Transverse colon (tissue), 4 donors: ENCODE data around the gene SLC7A10. TPM values are rescaled to one million over a fixed set of nuclear protein-coding genes. Genes with fewer than 3 reads are reported as not detected.
A peak's percentile ranks its signal among the peaks of the same experiment; 100 is the strongest.
"Not testable (repeated sequence)": the region's sequence is repeated elsewhere in the genome, so short reads cannot be mapped to it uniquely, and the experiment has no call there.

ENCODE experiments used
- DNase-seq: peaks from one replicate; pipeline ENCODE4 v3.0.0-alpha.2; 2019
- H3K27ac ChIP-seq, 4 donors: fragments of 200-600 bp; sonication (generic); 2 replicates each; pipeline ENCODE4 v1.5.1; 2016 to 2018; ENCODE audit warnings: inconsistent platforms in 4 of 4
- H3K27me3 ChIP-seq: fragments of 200-600 bp; sonication (generic); 2 replicates; pipeline ENCODE4 v1.5.1; 2017; ENCODE audit warnings: inconsistent platforms
- H3K36me3 ChIP-seq, 4 donors: fragments of 200-600 bp; sonication (generic); 2 replicates each; pipeline ENCODE4 v1.5.1; 2017 to 2019; ENCODE audit warnings: inconsistent platforms in 4 of 4
- H3K4me1 ChIP-seq, 4 donors: fragments of 200-600 bp; sonication (generic); 2 replicates each; pipeline ENCODE4 v1.5.1; 2017 to 2020; ENCODE audit warnings: inconsistent platforms in 4 of 4
- H3K4me3 ChIP-seq, 4 donors: fragments of 200-600 bp; sonication (generic); 1 replicate in 1 of 4; 2 replicates in 3 of 4; pipeline versions ENCODE4 v1.5.1 to v1.6.1; 2017 to 2019; ENCODE audit warnings: inconsistent platforms in 4 of 4
- H3K9me3 ChIP-seq, 2 donors: fragments of 200-600 bp; sonication (generic); 2 replicates each; pipeline ENCODE4 v1.5.1; 2017 to 2019; ENCODE audit warnings: inconsistent platforms in 2 of 2
- CTCF ChIP-seq, 5 experiments: fragments of 200-600 bp in 3 of 5; fragments of 450-650 bp in 2 of 5; sonication (generic) in 3 of 5; IDR thresholded peaks; 1 replicate in 2 of 5; 2 replicates in 3 of 5; pipeline ENCODE4 v1.5.1; 2016 to 2017; ENCODE audit warnings: antibody characterized with exemption in 5 of 5, inconsistent platforms in 3 of 5, mild to moderate bottlenecking in 2 of 5, moderate library complexity in 1 of 5
- EP300 ChIP-seq: sonication (generic); formaldehyde crosslinking; IDR thresholded peaks from one replicate; pipeline ENCODE4 v1.6.1; 2017; ENCODE audit warnings: antibody characterized with exemption, low read depth
- POLR2A ChIP-seq: fragments of 450-650 bp; IDR thresholded peaks from one replicate; pipeline ENCODE4 v1.6.1; 2016; ENCODE audit warnings: antibody characterized with exemption, mild to moderate bottlenecking, moderate library complexity
- POLR2AphosphoS5 ChIP-seq, 3 donors: sonication (generic); formaldehyde crosslinking; IDR thresholded peaks; one replicate each; pipeline ENCODE4 v1.6.1; 2016; ENCODE audit warnings: antibody characterized with exemption in 3 of 3
- WGBS, 2 donors: methylation state at CpG; one replicate each; pipeline ENCODE4 v1.1.5; 2018; ENCODE audit warnings: low coverage in 1 of 2; 5-methylcytosine and 5-hydroxymethylcytosine counted together
- in situ Hi-C, 4 donors: fragments of 200-750 bp; cut with MboI; loops; one replicate each; pipeline versions ENCODE4 v1.15.0 to v1.15.1; 2017; ENCODE audit warnings: low sequenced_read_pairs in 3 of 4, low pct_ligation_motif_present in 1 of 4, low pct_unique_long_range_greater_than_20kb in 1 of 4
- intact Hi-C: fragments of 100-400 bp; cut with DNase I; formaldehyde crosslinking; loops from one replicate; pipeline ENCODE4 v1.15.1; 2023; ENCODE audit warnings: low total_unique reads
- total RNA-seq, 4 donors: library from RNA; depleted of rRNA; stranded (reverse); fragments of >200 nt; gene quantifications; one replicate each; pipeline ENCODE4 v1.1.0, GENCODE V29; 2016

The SLC7A10 gene
- total RNA-seq, 4 donors from 2014 or later, result 0.48 TPM; not detected in 3

DNA sequence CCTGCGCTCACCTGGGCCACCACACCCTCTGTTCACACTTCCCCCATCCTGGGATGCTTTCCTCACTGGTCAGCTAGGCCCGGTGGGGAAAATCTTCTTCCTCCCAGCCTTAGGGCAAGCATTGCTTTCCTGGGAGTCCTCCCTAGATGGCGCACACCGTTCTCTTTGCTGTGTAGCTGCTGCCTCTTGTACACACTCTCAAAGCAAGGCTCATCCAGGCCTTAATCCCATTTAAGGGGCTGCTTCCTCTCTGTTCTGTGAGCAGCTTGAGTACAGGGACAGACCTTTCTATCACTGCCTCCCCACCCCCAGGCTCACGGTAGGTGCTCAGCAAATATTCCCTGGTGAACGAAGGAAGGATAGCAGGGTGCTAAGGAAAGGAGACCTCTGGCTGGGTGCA is 11.1 kb downstream of the SLC7A10 start:
- in situ Hi-C loops (no loop called here), intact Hi-C loops (no loop called here)
- Histone ChIP-seq H3K9me3 (no peaks in the 10 kb centered on the region), H3K27me3 (no peaks in the 10 kb centered on the region), H3K4me1 (no peaks in the 10 kb centered on the region), H3K4me3 (no peak overlapping the region), H3K36me3 (no peaks in the 10 kb centered on the region), H3K27ac (no peak overlapping the region)
- WGBS, 2 donors, result 46% methylated on average over 6 of the region's 6 CpGs; no CpG with 5 or more reads in 1 of the 2 donors
- TF ChIP-seq POLR2A, result no peak
- peak in 1 of 5 experiments; percentile 13 for TF ChIP-seq CTCF (IDR thresholded peaks at IDR 0.05)
- DNase-seq, result no peak

DNA sequence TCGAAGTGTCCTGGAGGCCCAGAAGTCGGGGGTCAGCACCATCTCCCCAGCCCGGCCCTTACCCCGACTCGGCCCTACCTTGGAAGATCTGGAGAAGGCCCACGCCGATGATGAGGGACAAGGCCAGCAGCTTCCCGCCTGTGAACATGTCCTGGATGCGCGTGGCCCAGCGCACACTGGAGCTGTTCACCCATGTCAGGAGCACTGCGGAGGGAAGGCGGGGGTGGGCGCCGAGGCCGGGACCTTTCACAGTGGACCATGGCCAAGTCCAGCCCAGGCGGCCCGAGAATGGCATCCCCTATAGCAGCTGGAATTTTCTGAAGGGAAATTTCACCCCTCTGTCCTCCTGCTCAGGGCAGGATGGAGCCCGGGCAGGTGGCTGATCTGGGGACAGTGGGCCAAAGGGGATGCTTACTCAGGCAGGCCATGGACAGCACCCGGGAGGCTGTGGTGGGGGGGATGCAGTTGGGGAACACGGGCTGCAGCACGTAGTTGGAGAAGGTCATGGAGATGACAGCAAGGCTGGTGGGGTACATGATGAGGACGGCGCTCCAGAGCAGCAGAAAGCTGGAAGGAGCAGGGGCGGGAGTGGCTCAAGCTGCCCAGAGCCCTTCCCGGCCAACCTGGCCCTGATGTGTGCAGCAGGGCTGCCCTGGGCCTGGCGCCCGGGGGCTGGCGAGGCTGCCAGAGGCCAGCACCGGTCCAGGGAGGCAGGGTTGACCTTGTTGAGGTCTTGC is 13.0 kb downstream of the SLC7A10 start:
- TF ChIP-seq POLR2AphosphoS5 (IDR thresholded peaks at IDR 0.05), result no peak
- no peak for TF ChIP-seq EP300
- no peak for TF ChIP-seq CTCF (IDR thresholded peaks at IDR 0.05)
- TF ChIP-seq POLR2A, result no peak
- intact Hi-C loops, result no loop called here
- H3K4me1 ChIP-seq, result no peaks in the 10 kb centered on the region
- H3K27me3 ChIP-seq, result no peaks in the 10 kb centered on the region
- H3K27ac ChIP-seq, result no peak overlapping the region
- in situ Hi-C loops, result no loop called here
- whole genome bisulfite sequencing, 2 donors, result 68 to 89% methylated on average over 6 to 30 of the region's 30 CpGs
- no peak overlapping the region for H3K4me3 ChIP-seq
- no peaks in the 10 kb centered on the region for H3K9me3 ChIP-seq
- DNase-seq, result no peak
- H3K36me3 ChIP-seq, result no peaks in the 10 kb centered on the region

- TF ChIP-seq POLR2A, result no peak
- no peak for TF ChIP-seq CTCF (IDR thresholded peaks at IDR 0.05)
- no peak for TF ChIP-seq EP300
- TF ChIP-seq POLR2AphosphoS5 (IDR thresholded peaks at IDR 0.05), result no peak
- no peaks in the 10 kb centered on the region for H3K36me3 ChIP-seq
- in situ Hi-C loops, result no loop called here
- 69% methylated on average over 10 of the region's 17 CpGs; no CpG with 5 or more reads in 1 of the 2 donors for WGBS, 2 donors
- no peaks in the 10 kb centered on the region for H3K4me1 ChIP-seq
- intact Hi-C loops, result no loop called here
- no peaks in the 10 kb centered on the region for H3K9me3 ChIP-seq
- H3K4me3 ChIP-seq, result no peak overlapping the region
- no peak overlapping the region for H3K27ac ChIP-seq
- no peak for DNase-seq
- no peaks in the 10 kb centered on the region for H3K27me3 ChIP-seq
Measured at GRCh38 chr19:33211794-33212435, 13.7 kb downstream of the SLC7A10 start.

- 80% methylated on average over 9 of the region's 22 CpGs; no CpG with 5 or more reads in 1 of the 2 donors for WGBS, 2 donors
- Histone ChIP-seq H3K4me1 (no peaks in the 10 kb centered on the region), H3K4me3 (no peak overlapping the region), H3K9me3 (no peaks in the 10 kb centered on the region), H3K27ac (no peak overlapping the region), H3K27me3 (no peaks in the 10 kb centered on the region), H3K36me3 (no peaks in the 10 kb centered on the region)
- TF ChIP-seq POLR2AphosphoS5 (IDR thresholded peaks at IDR 0.05), result no peak
- no peak for TF ChIP-seq CTCF (IDR thresholded peaks at IDR 0.05)
- no peak for TF ChIP-seq POLR2A
- TF ChIP-seq EP300, result no peak
- intact Hi-C loops, result no loop called here
- in situ Hi-C loops, result no loop called here
- no peak for DNase-seq
Measured at GRCh38 chr19:33210266-33210940, 15.2 kb downstream of the SLC7A10 start.

DNA sequence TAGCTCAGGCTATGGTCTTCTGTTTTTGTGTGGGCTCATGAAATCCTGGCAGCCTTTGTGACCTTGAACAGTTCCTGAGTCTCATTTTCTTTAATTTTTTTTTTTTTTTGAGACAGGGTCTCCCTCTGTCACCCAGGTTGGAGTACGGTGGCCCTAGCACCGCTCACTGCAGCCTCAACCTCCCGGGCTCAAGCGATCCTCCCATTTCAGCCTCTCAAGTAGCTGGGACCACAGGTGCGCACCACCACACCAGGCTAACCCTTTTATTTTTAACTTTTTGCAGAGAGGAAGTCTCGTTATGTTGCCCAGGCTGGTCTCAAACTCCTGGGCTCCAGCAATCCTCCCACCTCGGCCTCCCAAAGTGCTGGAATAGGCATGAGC is 15.8 kb downstream of the SLC7A10 start:
- H3K4me3 ChIP-seq, in situ Hi-C loops, H3K4me1 ChIP-seq, intact Hi-C loops, H3K9me3 ChIP-seq, H3K36me3 ChIP-seq, DNase-seq, H3K27me3 ChIP-seq, H3K27ac ChIP-seq: not testable (repeated sequence)
- 72 to 93% methylated on average over 2 to 7 of the region's 7 CpGs for WGBS, 2 donors
